Stimulated activated naive CD8-positive, alpha-beta T cell treated with anti-CD3 and anti-CD28 coated beads, Interleukin-15, Interleukin-2, amounts not matched to agents 100 ng/mL and 50 ng/mL, for 24 hours (primary cell): ENCODE results near the gene TBC1D2B.

Source experiments
- H3K27ac Mint-ChIP-seq: one replicate; pipeline ENCODE4 v1.8.0; 2021; ENCODE audit warnings: mild to moderate bottlenecking, mixed read lengths
- H3K27me3 Mint-ChIP-seq: one replicate; pipeline ENCODE4 v1.8.0; 2021; ENCODE audit warnings: mixed read lengths
- H3K36me3 Mint-ChIP-seq: one replicate; pipeline ENCODE4 v1.8.0; 2021; ENCODE audit warnings: low read depth, mixed read lengths
- H3K4me1 Mint-ChIP-seq: one replicate; pipeline ENCODE4 v1.8.0; 2021; ENCODE audit warnings: low read depth, mixed read lengths
- H3K4me3 Mint-ChIP-seq: one replicate; pipeline ENCODE4 v1.8.0; 2021; ENCODE audit warnings: mild to moderate bottlenecking, mixed read lengths
- H3K9me3 Mint-ChIP-seq: one replicate; pipeline ENCODE4 v1.8.0; 2021; ENCODE audit warnings: mixed read lengths

The TBC1D2B gene

GRCh38 chr15:78070049-78070700 lies 7.3 kb downstream of the TBC1D2B start:
- Mint-ChIP-seq H3K4me3 (peak overlapping the region; percentile 77), H3K4me1 (peaks cover 36% of the 10 kb centered on the region), H3K27me3 (no peaks in the 10 kb centered on the region), H3K9me3 (no peaks in the 10 kb centered on the region), H3K36me3 (peaks cover 8% of the 10 kb centered on the region), H3K27ac (no peak overlapping the region)

GRCh38 chr15:78069462-78070029 lies 8.0 kb downstream of the TBC1D2B start:
- Mint-ChIP-seq H3K27me3 (no peaks in the 10 kb centered on the region), H3K9me3 (no peaks in the 10 kb centered on the region), H3K36me3 (peaks cover 8% of the 10 kb centered on the region), H3K4me3 (peak overlapping the region; percentile 77), H3K27ac (no peak overlapping the region), H3K4me1 (peaks cover 32% of the 10 kb centered on the region)

GRCh38 chr15:78069052-78069414 lies 8.5 kb downstream of the TBC1D2B start:
- Mint-ChIP-seq H3K4me3 (peak overlapping the region; percentile 77), H3K4me1 (peaks cover 27% of the 10 kb centered on the region), H3K9me3 (no peaks in the 10 kb centered on the region), H3K36me3 (peaks cover 8% of the 10 kb centered on the region), H3K27me3 (no peaks in the 10 kb centered on the region), H3K27ac (no peak overlapping the region)

- H3K36me3 Mint-ChIP-seq: peaks cover 8% of the 10 kb centered on the region
- H3K27ac Mint-ChIP-seq: no peak overlapping the region
- H3K27me3 Mint-ChIP-seq: no peaks in the 10 kb centered on the region
- H3K9me3 Mint-ChIP-seq: no peaks in the 10 kb centered on the region
- peaks cover 16% of the 10 kb centered on the region for H3K4me1 Mint-ChIP-seq
- H3K4me3 Mint-ChIP-seq: peak overlapping the region; percentile 1
Observed at GRCh38 chr15:78067328-78068228, 9.9 kb downstream of the TBC1D2B start.

- H3K4me1 Mint-ChIP-seq: peaks cover 2% of the 10 kb centered on the region
- peaks cover 5% of the 10 kb centered on the region for H3K36me3 Mint-ChIP-seq
- H3K27me3 Mint-ChIP-seq: no peaks in the 10 kb centered on the region
- H3K4me3 Mint-ChIP-seq: no peak overlapping the region
- no peaks in the 10 kb centered on the region for H3K9me3 Mint-ChIP-seq
- no peak overlapping the region for H3K27ac Mint-ChIP-seq
Observed at GRCh38 chr15:78065973-78066946, 11.3 kb downstream of the TBC1D2B start.

- Mint-ChIP-seq H3K4me3 (no peak overlapping the region), H3K36me3 (peaks cover 4% of the 10 kb centered on the region), H3K27me3 (no peaks in the 10 kb centered on the region), H3K27ac (no peak overlapping the region), H3K4me1 (peaks cover 2% of the 10 kb centered on the region), H3K9me3 (no peaks in the 10 kb centered on the region)
Observed at GRCh38 chr15:78065284-78065872, 12.1 kb downstream of the TBC1D2B start.

GRCh38 chr15:78064544-78064943 lies 13.0 kb downstream of the TBC1D2B start:
- Mint-ChIP-seq H3K27ac (no peak overlapping the region), H3K27me3 (no peaks in the 10 kb centered on the region), H3K9me3 (no peaks in the 10 kb centered on the region), H3K36me3 (peaks cover 4% of the 10 kb centered on the region), H3K4me3 (no peak overlapping the region), H3K4me1 (peaks cover 11% of the 10 kb centered on the region)

- Mint-ChIP-seq H3K9me3 (no peaks in the 10 kb centered on the region), H3K4me1 (peaks cover 16% of the 10 kb centered on the region), H3K27ac (no peak overlapping the region), H3K4me3 (no peak overlapping the region), H3K36me3 (peaks cover 4% of the 10 kb centered on the region), H3K27me3 (no peaks in the 10 kb centered on the region)
Observed at GRCh38 chr15:78063970-78064385, 13.5 kb downstream of the TBC1D2B start.

GRCh38 chr15:78063217-78063616 lies 14.3 kb downstream of the TBC1D2B start:
- Mint-ChIP-seq H3K4me3 (no peak overlapping the region), H3K9me3 (no peaks in the 10 kb centered on the region), H3K27ac (no peak overlapping the region), H3K36me3 (peaks cover 4% of the 10 kb centered on the region), H3K4me1 (peaks cover 24% of the 10 kb centered on the region), H3K27me3 (no peaks in the 10 kb centered on the region)

GRCh38 chr15:78061963-78062427 lies 15.5 kb downstream of the TBC1D2B start:
- Mint-ChIP-seq H3K27ac (peak overlapping the region; percentile 77), H3K27me3 (no peaks in the 10 kb centered on the region), H3K4me3 (peak overlapping the region; percentile 78), H3K4me1 (peaks cover 36% of the 10 kb centered on the region), H3K36me3 (peaks cover 4% of the 10 kb centered on the region), H3K9me3 (no peaks in the 10 kb centered on the region)

- no peak overlapping the region for H3K4me3 Mint-ChIP-seq
- H3K4me1 Mint-ChIP-seq: peaks cover 54% of the 10 kb centered on the region
- H3K27ac Mint-ChIP-seq: peak overlapping the region; percentile 23
- no peaks in the 10 kb centered on the region for H3K27me3 Mint-ChIP-seq
- H3K36me3 Mint-ChIP-seq: no peaks in the 10 kb centered on the region
- no peaks in the 10 kb centered on the region for H3K9me3 Mint-ChIP-seq
Observed at GRCh38 chr15:78060232-78060631, 17.3 kb downstream of the TBC1D2B start.

- Mint-ChIP-seq H3K4me3 (no peak overlapping the region), H3K36me3 (no peaks in the 10 kb centered on the region), H3K9me3 (no peaks in the 10 kb centered on the region), H3K27me3 (no peaks in the 10 kb centered on the region), H3K4me1 (peaks cover 62% of the 10 kb centered on the region), H3K27ac (peak overlapping the region; percentile 13)
Observed at GRCh38 chr15:78059110-78059839, 18.2 kb downstream of the TBC1D2B start.

- Mint-ChIP-seq H3K9me3 (no peaks in the 10 kb centered on the region), H3K4me1 (peaks cover 70% of the 10 kb centered on the region), H3K36me3 (peaks cover under 1% of the 10 kb centered on the region), H3K4me3 (no peak overlapping the region), H3K27me3 (no peaks in the 10 kb centered on the region), H3K27ac (peak overlapping the region; percentile 45)
Observed at GRCh38 chr15:78058401-78058935, 19.0 kb downstream of the TBC1D2B start.
